GM18520 (cell line): ENCODE results near the gene AP2M1.
"Not testable (repeated sequence)": the region's sequence is repeated elsewhere in the genome, so short reads cannot be mapped to it uniquely, and the experiment has no call there.

Experiments used
- ATAC-seq: cut with Tn5 transposase; IDR thresholded peaks from one replicate; pipeline ENCODE4 v1.9.1; 2021; ENCODE audit not compliant: unreplicated experiment

Gene AP2M1

GRCh38 chr3:184174646-184175492 is at the start of gene AP2M1:
TSS of gene AP2M1 (plus strand) at chr3:184174855. CDS start at chr3:184176994, 2,139 bp downstream.
- peak; percentile 93 for ATAC-seq

GRCh38 chr3:184126006-184126405 is 48.6 kb upstream of the AP2M1 start:
- ATAC-seq, result no peak

DNA sequence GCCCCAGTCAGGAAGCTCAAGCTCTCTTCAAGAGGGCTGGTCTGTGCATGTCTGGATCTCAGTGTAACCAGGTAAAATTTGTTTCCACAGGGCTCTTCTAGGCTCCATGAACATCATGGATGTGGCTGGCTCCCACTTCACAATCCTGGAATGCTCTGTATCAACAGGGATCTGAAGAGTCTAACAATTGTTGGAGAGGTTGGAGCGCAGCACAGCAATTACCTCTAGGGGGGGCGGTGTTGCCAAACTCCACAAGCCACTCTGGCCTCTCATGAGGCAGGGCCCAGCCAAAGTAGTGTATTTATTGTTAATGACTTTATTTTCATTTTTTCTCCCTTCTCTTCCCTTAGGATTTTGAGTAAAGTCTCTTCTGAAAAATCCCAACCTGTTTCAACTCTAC is 45.6 kb upstream of the AP2M1 start:
- no peak for ATAC-seq

GRCh38 chr3:184132945-184133344 is 41.7 kb upstream of the AP2M1 start:
- no peak for ATAC-seq

GRCh38 chr3:184133840-184134745 is 40.6 kb upstream of the AP2M1 start:
- no peak for ATAC-seq

- no peak for ATAC-seq
Measured at GRCh38 chr3:184134746-184135148, 39.9 kb upstream of the AP2M1 start.

DNA sequence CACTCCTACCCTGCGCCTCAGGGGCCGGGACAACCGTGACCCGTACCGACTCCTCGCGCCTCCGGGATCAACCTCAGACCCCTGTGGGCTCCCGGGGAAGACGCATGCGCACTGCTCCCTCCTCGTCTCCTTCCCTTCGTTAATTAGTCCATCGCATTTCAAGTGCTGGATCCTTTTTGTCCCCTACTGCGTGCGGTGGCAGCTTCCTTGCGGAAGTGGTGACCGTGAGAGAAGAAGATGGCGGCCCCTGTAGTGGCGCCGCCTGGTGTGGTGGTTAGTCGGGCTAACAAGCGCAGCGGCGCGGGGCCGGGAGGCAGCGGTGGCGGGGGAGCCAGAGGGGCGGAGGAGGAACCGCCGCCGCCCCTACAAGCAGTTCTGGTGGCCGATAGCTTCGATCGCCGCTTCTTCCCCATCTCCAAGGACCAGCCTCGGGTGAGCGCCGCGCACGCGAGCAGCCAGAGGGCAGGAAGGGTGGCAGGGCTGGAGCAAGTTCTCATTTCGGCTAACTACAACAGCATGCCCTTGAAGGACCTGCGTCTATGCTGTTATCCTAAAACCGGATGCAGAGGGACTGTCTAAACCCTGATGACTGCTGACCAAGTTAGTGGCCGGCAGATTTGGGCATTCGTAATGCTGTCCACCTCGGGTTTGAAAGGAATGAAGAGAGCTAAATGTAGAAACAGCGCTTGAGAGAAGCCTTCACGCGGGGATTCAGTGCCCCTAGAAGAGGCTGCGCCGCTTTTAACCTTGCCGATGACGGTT is 39.3 kb upstream of the AP2M1 start, which contains the start of gene EIF2B5:
TSS of gene EIF2B5 (plus strand) at position 210 of the 762 bp plus-strand sequence. CDS start at position 238, 28 bp downstream.
- peak; percentile 86 for ATAC-seq

- ATAC-seq, result no peak
Measured at GRCh38 chr3:184135911-184136260, 38.8 kb upstream of the AP2M1 start.

GRCh38 chr3:184140436-184140835 is 34.2 kb upstream of the AP2M1 start:
- no peak for ATAC-seq

GRCh38 chr3:184142199-184142598 is 32.5 kb upstream of the AP2M1 start:
- no peak for ATAC-seq

GRCh38 chr3:184143327-184143726 is 31.3 kb upstream of the AP2M1 start:
- no peak for ATAC-seq

- ATAC-seq, result no peak
Measured at GRCh38 chr3:184144505-184144904, 30.1 kb upstream of the AP2M1 start.

DNA sequence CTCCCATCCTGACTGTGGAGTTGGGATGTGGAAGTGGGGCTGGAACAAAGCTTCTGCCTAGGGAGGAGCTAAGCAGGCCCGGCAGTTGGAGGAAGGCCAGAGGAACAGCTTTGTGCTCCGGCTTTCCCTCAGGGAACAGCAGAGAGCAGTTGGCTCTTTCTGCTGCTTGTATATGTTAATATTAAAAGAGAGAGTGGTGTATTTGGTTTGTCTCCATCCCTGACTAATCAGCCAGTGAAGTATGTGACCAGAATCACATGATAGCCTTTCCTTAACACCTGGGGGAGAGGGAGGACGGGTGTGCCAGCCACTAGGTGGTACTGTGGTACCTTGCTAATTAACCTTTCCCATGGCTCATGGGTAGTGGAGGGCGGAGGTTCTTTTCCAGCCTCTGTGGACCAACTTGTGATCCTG is 29.5 kb upstream of the AP2M1 start:
- no peak for ATAC-seq

- no peak for ATAC-seq
Measured at GRCh38 chr3:184145751-184146270, 28.8 kb upstream of the AP2M1 start.

DNA sequence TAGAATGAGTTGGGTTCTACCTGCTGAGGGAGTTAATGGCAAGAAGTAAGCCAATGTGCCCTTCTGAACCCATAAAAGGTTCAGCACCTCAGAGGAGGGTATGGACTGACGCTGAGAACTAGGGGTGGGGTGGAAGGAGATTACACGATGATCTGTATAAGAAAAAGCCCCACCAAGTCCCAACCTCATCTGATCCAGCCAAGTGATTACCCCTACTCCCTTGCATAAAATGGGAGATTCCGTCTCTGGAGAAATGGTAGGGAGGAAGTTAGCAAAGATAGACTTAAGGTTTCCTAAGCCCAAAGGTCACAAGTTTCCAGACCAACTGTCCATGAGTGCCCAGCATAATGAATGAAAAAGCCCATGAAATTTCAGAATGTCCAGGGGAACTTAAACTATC is 26.6 kb upstream of the AP2M1 start:
- ATAC-seq, result no peak

- ATAC-seq, result no peak
Measured at GRCh38 chr3:184149123-184149522, 25.5 kb upstream of the AP2M1 start.

DNA sequence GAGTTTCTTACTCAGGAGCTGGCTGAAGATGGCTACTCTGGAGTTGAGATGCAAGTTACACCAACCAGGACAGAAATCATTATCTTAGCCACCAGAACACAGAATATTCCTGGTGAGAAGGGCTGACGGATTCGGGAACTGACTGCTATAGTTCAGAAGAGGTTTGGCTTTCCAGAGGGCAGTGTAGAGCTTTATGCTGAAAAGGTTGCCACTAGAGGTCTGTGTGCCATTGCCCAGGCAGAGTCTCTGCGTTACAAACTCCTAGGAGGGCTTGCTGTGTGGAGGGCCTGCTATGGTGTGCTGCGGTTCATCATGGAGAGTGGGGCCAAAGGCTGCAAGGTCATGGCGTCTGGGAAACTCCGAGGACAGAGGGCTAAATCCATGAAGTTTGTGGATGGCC is 24.9 kb upstream of the AP2M1 start:
- not testable (repeated sequence) for ATAC-seq

DNA sequence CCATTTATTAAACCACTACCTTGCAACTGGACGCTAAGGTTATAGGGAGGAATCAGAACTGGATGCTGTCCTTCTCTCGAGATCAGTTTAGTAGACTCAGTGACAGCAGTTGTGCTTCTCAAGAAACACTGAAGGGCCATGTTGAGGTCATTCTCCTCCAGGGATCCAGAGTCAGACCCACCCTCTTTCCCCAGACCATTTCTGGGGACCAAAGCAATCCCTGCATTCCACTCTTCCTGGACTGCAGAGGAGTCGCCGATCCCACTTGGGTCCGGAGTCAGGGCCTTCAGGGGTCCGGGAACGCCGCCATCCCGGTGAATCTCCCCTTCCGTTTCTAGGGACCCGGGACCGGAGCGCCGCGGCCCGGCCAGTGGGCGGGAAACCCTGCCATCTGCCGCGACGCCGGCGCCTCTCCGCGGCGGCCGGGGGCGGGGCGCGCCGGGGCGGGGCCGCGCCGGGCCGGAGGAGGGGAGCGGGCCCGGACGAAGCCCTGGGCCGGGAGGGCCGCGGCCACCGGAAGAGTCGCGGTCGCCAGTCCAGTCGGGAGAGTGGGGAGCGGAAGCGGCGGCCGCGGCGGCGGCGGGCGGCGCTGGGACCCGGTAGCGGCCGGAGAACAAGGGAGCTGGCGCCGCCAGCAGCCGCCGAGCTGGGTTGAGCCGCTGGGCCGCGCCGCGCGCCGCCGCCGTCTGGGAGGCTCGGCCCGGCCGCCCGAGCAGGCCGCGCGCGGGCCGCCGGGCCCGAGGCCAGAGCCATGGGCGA is 19.6 kb upstream of the AP2M1 start, which contains the start of gene DVL3:
TSS of gene DVL3 (plus strand) at position 493 of the 759 bp plus-strand sequence. CDS start at position 752, 259 bp downstream.
- ATAC-seq, result peak; percentile 76

GRCh38 chr3:184155644-184156521 is 18.8 kb upstream of the AP2M1 start:
- peak; percentile 14 for ATAC-seq
